Left lung (tissue), 10 donors: ENCODE measurements around the gene TAAR2. TPM values are rescaled to one million over a fixed set of nuclear protein-coding genes. Genes with fewer than 3 reads are reported as not detected.

Experiments
- ATAC-seq: fragments of 200-7000 bp; cut with Tn5 transposase; one replicate; pipeline ENCODE4 v1.9.1; 2020; ENCODE audit warnings: moderate library complexity
- DNase-seq, 4 donors: peaks; one replicate each; pipeline ENCODE4 v3.0.0-alpha.2; 2013 to 2020
- H3K27ac ChIP-seq, 2 donors: fragments of 200-600 bp; sonication (generic) in 1 of 2; one replicate each; pipeline versions ENCODE4 v1.5.0 to v1.8.0; 2020 to 2021
- H3K27me3 ChIP-seq, 2 donors: fragments of 200-600 bp; sonication (generic) in 1 of 2; one replicate each; pipeline versions ENCODE4 v1.5.0 to v1.8.0; 2020 to 2021
- H3K36me3 ChIP-seq, 2 donors: fragments of 200-600 bp; sonication (generic) in 1 of 2; one replicate each; pipeline versions ENCODE4 v1.5.0 to v1.8.0; 2020 to 2021
- H3K4me1 ChIP-seq, 2 donors: fragments of 200-600 bp; one replicate each; pipeline ENCODE4 v1.8.0; 2021
- H3K4me3 ChIP-seq, 2 donors: fragments of 200-600 bp; sonication (generic) in 1 of 2; one replicate each; pipeline versions ENCODE4 v1.5.0 to v1.8.0; 2020 to 2021; ENCODE audit warnings: mild to moderate bottlenecking in 1 of 2
- H3K9me3 ChIP-seq, 2 donors: fragments of 200-600 bp; sonication (generic) in 1 of 2; one replicate each; pipeline versions ENCODE4 v1.5.0 to v1.8.0; 2020 to 2021
- CTCF ChIP-seq, 2 donors: fragments of 200-600 bp; sonication (generic) in 1 of 2; IDR thresholded peaks; one replicate each; pipeline versions ENCODE4 v1.5.0 to v1.8.0; 2021; ENCODE audit warnings: antibody characterized with exemption in 2 of 2
- intact Hi-C, 2 donors: fragments of 100-400 bp; cut with DNase I; formaldehyde crosslinking; loops; one replicate each; pipeline versions ENCODE4 v1.11.2 to v1.14.2; 2022
- polyA plus RNA-seq, 6 donors: library from polyadenylated mRNA; unstranded; fragments of 120-200 nt; gene quantifications; one replicate each; pipeline ENCODE4 v1.2.1, GENCODE V29; 2013; ENCODE audit not compliant: insufficient read length in 6 of 6
- total RNA-seq, 2 donors: library from RNA; stranded (reverse); fragmentation: NEBNext Ultra II Directional; extraction: Animal tissue kit (Norgen Biotek cat#: 25700); gene quantifications; one replicate each; pipeline ENCODE4 v1.2.1, GENCODE V29; 2021
- donor health status: DM: no; HTN: yes; CAD: no.
- donor health status: DM: no; HTN: no; CAD: no.

The TAAR2 gene
- total and polyA plus RNA-seq, 8 donors = not detected

- Histone ChIP-seq H3K4me1 (no peaks in the 10 kb centered on the region), H3K27me3 (peaks cover 0 to 16% of the 10 kb centered on the region in 2 donors), H3K9me3 (no peaks in the 10 kb centered on the region), H3K36me3 (no peaks in the 10 kb centered on the region), H3K27ac (no peak overlapping the region), H3K4me3 (no peak overlapping the region)
- ATAC-seq (no peak), DNase-seq (no peak)
- TF ChIP-seq CTCF (IDR thresholded peaks at IDR 0.05) = no peak
- intact Hi-C loops = no loop called here
Observed at GRCh38 chr6:132634796-132635195, 10.7 kb upstream of the TAAR2 start.

GRCh38 chr6:132633362-132633761 lies 9.3 kb upstream of the TAAR2 start:
- Histone ChIP-seq H3K4me1 (no peaks in the 10 kb centered on the region), H3K36me3 (no peaks in the 10 kb centered on the region), H3K27me3 (peaks cover 0 to 16% of the 10 kb centered on the region in 2 donors), H3K4me3 (no peak overlapping the region), H3K9me3 (peaks cover 0 to 3% of the 10 kb centered on the region in 2 donors), H3K27ac (no peak overlapping the region)
- no peak for TF ChIP-seq CTCF (IDR thresholded peaks at IDR 0.05)
- DNase-seq = no peak
- intact Hi-C loops = no loop called here
- ATAC-seq = no peak

GRCh38 chr6:132623106-132623845 lies 799 bp downstream of the TAAR2 start:
- DNase-seq = no peak

GRCh38 chr6:132616677-132617076 lies 7.4 kb downstream of the TAAR2 start:
- no peak for DNase-seq
- Histone ChIP-seq H3K27ac (no peak overlapping the region), H3K4me1 (no peaks in the 10 kb centered on the region), H3K27me3 (peaks cover 0 to 3% of the 10 kb centered on the region in 2 donors), H3K4me3 (no peak overlapping the region), H3K36me3 (no peaks in the 10 kb centered on the region), H3K9me3 (no peaks in the 10 kb centered on the region)
- intact Hi-C loops = no loop called here
- TF ChIP-seq CTCF (IDR thresholded peaks at IDR 0.05) = no peak
- ATAC-seq = no peak

More at GRCh38 chr6:132623106-132623845, 799 bp downstream of the TAAR2 start:
- no peak for ATAC-seq
- Histone ChIP-seq H3K27me3 (peaks cover 0 to 3% of the 10 kb centered on the region in 2 donors), H3K4me3 (no peak overlapping the region), H3K27ac (no peak overlapping the region), H3K9me3 (peaks cover 0 to 5% of the 10 kb centered on the region in 2 donors), H3K4me1 (no peaks in the 10 kb centered on the region), H3K36me3 (no peaks in the 10 kb centered on the region)
- intact Hi-C loops = no loop called here
- no peak for TF ChIP-seq CTCF (IDR thresholded peaks at IDR 0.05)

GRCh38 chr6:132614554-132614953 lies 9.5 kb downstream of the TAAR2 start:
- intact Hi-C loops = no loop called here
- Histone ChIP-seq H3K27me3 (no peaks in the 10 kb centered on the region), H3K9me3 (no peaks in the 10 kb centered on the region), H3K36me3 (no peaks in the 10 kb centered on the region), H3K27ac (no peak overlapping the region), H3K4me1 (no peaks in the 10 kb centered on the region), H3K4me3 (no peak overlapping the region)
- TF ChIP-seq CTCF (IDR thresholded peaks at IDR 0.05) = no peak
- DNase-seq = no peak
- no peak for ATAC-seq
